Common myeloid progenitor, CD34-positive (primary cell): ENCODE data around the gene PLPPR2.
"Not testable (repeated sequence)": the region's sequence is repeated elsewhere in the genome, so short reads cannot be mapped to it uniquely, and the experiment has no call there.

ENCODE experiments used
- CTCF ChIA-PET: fragments of 350-600 bp; sonication (Branson Sonifier 250); formaldehyde crosslinking; loops from one replicate; lab custom pipeline; 2021; ENCODE audit warnings: antibody characterized with exemption; lab: Charles Lee
- POLR2A ChIA-PET: fragments of 350-600 bp; sonication (Branson Sonifier 250); formaldehyde crosslinking; loops from one replicate; lab custom pipeline; 2021; ENCODE audit warnings: antibody characterized with exemption; lab: Charles Lee
- DNase-seq, 3 donors: peaks; one replicate each; pipeline versions ENCODE4 v3.0.0 to v3.0.0-alpha.2; 2013
- H3K27ac ChIP-seq, 2 experiments: 1 replicate in 1 of 2; 2 replicates in 1 of 2; pipeline ENCODE4 v1.7.0; 2013; ENCODE audit warnings: inconsistent platforms in 2 of 2, low read length in 2 of 2, mild to moderate bottlenecking in 2 of 2, low read depth in 1 of 2, moderate library complexity in 1 of 2; ENCODE audit not compliant: severe bottlenecking in 2 of 2, insufficient read depth in 1 of 2, poor library complexity in 1 of 2
- H3K27me3 ChIP-seq, 5 experiments: replicated peaks in 2 of 5; 1 replicate in 3 of 5; 2 replicates in 2 of 5; pipeline versions ENCODE4 v1.6.1 to v1.7.0; 2013; ENCODE audit warnings: low read length in 4 of 5, mild to moderate bottlenecking in 2 of 5, moderate library complexity in 2 of 5, inconsistent platforms in 1 of 5; ENCODE audit not compliant: insufficient read depth in 5 of 5, control insufficient read depth in 4 of 5
- H3K36me3 ChIP-seq, 4 experiments: 1 replicate in 2 of 4; 2 replicates in 2 of 4; pipeline versions ENCODE4 v1.6.1 to v1.7.0; 2013; ENCODE audit warnings: low read length in 3 of 4, control low read depth in 1 of 4, mild to moderate bottlenecking in 1 of 4; ENCODE audit not compliant: control insufficient read depth in 4 of 4, insufficient read depth in 4 of 4
- H3K4me1 ChIP-seq, 4 experiments: 1 replicate in 3 of 4; 2 replicates in 1 of 4; pipeline versions ENCODE4 v1.6.1 to v1.7.1; 2013; ENCODE audit warnings: low read length in 3 of 4, mild to moderate bottlenecking in 3 of 4, control low read depth in 1 of 4, inconsistent platforms in 1 of 4, moderate library complexity in 1 of 4; ENCODE audit not compliant: control insufficient read depth in 4 of 4, insufficient read depth in 4 of 4; ENCODE audit errors: control extremely low read depth in 1 of 4
- H3K4me3 ChIP-seq, 7 experiments: 1 replicate in 4 of 7; 2 replicates in 3 of 7; pipeline versions ENCODE4 v1.5.1 to v1.7.0; 2013; ENCODE audit warnings: mild to moderate bottlenecking in 7 of 7, low read length in 6 of 7, moderate library complexity in 6 of 7, inconsistent platforms in 2 of 7, low read depth in 2 of 7, control low read depth in 1 of 7; ENCODE audit not compliant: insufficient read depth in 4 of 7, control insufficient read depth in 1 of 7; ENCODE audit errors: extremely low read depth in 1 of 7
- H3K9me3 ChIP-seq, 5 experiments: 1 replicate in 4 of 5; 2 replicates in 1 of 5; pipeline versions ENCODE4 v1.6.1 to v1.7.1; 2013; ENCODE audit warnings: low read length in 4 of 5, mild to moderate bottlenecking in 2 of 5, inconsistent platforms in 1 of 5, low read depth in 1 of 5, moderate library complexity in 1 of 5; ENCODE audit not compliant: control insufficient read depth in 4 of 5, insufficient read depth in 2 of 5; ENCODE audit errors: control extremely low read depth in 1 of 5
- WGBS: methylation state at CpG from one replicate; pipeline ENCODE4 v1.1.5; 2013; ENCODE audit not compliant: insufficient coverage; 5-methylcytosine and 5-hydroxymethylcytosine counted together

PLPPR2 gene

DNA sequence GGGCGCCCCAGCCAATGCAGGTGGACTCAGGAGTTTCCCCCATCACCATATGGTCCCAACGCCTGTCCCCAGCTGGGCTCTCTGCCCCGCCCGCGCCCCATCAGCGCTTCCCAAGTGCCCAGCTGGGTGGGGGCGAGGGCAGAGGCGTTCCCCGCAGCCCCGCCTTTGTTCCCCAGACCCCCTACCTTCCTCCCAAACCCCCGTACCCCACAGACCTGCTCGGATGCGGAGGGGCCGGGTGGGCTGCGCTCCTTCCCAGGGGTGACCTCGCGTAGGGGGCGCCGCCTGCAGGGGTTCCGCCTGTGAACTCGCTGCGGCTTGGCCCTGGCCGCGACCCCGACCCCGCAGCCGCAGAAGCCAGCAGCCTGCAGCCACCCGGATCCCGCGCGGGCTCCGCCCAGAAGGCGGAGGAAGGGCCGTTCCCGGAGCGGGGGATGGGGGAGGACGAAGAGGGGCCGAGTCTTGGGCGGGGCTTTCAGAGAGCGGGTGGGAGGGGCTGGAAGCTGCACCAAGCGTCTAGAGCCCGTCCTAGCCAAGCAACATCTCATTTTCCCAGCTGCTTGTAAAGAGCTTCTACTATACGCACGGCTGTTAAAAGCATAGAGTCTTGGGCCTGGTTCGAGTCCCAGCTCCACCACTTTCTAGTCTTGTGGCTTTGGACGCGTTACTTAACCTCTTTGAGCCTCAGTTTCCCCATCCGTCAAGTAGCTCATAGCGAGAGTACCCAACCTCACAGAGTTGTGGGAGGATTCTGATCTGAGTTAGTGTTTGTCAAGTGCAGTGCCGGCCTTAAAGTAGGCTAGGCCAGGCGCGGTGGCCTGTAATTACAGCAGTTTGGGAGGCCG lies 15.8 kb upstream of the PLPPR2 start, which contains the start of gene RAB3D:
TSS of gene RAB3D (minus strand) at position 404 of the 845 bp plus-strand sequence. CDS start 2,258 bp downstream, outside the sequence.
- Histone ChIP-seq H3K36me3 (peaks cover 0 to 25% (median 15%) of the 10 kb centered on the region in 4 experiments), H3K9me3 (no peaks in the 10 kb centered on the region), H3K27me3 (no peaks in the 10 kb centered on the region), H3K27ac (peak within 1 kb of the TSS in 1 of 2 experiments; percentile 34), H3K4me1 (peaks cover 10 to 49% (median 47%) of the 10 kb centered on the region in 4 experiments), H3K4me3 (peak within 1 kb of the TSS; percentile 57 to 90 (median 77))
- peak; percentile 82 to 88 (median 87) for DNase-seq
- ChIA-PET POLR2A (interaction anchor here (0.7 to 1.9 kb wide), 4 partner anchors 13 to 41 kb away, joined by 3 to 15 read pairs (median 3); no protein-coding TSS in a partner anchor), CTCF (interaction anchor here (0.8 to 3.8 kb wide), 7 partner anchors 16 to 44 kb away, joined by 3 to 18 read pairs (median 4); partner anchors contain the start of genes SWSAP1 and TSPAN16)
- under 1% methylated on average over 31 of the region's 53 CpGs for WGBS

DNA sequence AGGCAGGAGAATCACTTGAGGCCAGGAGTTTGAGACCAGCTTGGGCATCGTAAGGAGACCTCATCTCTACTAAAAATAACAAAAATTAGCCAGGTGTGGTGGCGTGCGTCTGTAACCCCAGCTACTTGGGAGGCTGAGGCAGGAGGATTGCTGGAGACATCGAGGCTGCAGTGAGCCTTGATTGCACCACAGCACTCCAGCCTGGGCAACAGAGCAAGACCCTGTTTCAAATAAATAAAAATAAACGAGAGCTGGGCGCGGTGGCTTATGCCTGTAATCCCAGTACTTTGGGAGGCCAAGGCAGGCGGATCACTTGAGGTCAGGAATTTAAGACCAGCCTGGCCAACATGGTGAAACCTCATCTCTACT lies 15.1 kb upstream of the PLPPR2 start:
- not testable (repeated sequence) for H3K27ac ChIP-seq, H3K27me3 ChIP-seq, DNase-seq, H3K9me3 ChIP-seq
- WGBS, result 89% methylated on average over 7 of the region's 8 CpGs
- Histone ChIP-seq H3K36me3 (peaks cover 0 to 23% (median 13%) of the 10 kb centered on the region in 4 experiments), H3K4me1 (peaks cover 12 to 52% (median 52%) of the 10 kb centered on the region in 4 experiments), H3K4me3 (peak overlapping the region; percentile 57 to 90 (median 77))
- CTCF ChIA-PET, result interaction anchor here (0.8 to 1.6 kb wide), 6 partner anchors 17 to 45 kb away, joined by 3 to 5 read pairs (median 4); partner anchors contain the start of genes SWSAP1 and TSPAN16
- POLR2A ChIA-PET, result interaction anchor here (0.7 to 1.9 kb wide), 3 partner anchors 17 to 40 kb away, joined by 3 to 15 read pairs (median 3); no protein-coding TSS in a partner anchor

DNA sequence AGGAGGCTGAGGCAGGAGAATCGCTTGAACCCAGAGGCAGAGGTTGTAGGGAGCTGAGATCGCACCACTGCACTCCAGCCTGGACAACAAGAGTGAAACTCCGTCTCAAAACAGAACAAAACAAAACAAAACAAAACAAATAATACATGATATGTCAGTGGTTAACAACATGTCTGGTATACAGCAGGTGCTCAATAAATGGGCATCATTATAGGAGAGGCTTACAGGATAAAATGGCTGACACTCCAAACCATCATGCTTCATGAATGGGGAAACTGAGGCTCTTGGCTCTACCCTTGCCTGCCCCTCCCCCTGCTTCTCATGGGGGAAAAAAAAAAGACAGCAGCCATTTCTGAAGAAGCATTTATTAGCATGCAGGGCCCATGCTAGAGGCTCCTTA lies 12.8 kb upstream of the PLPPR2 start:
- H3K27me3 ChIP-seq, result no peaks in the 10 kb centered on the region
- 100% methylated on average over 3 of the region's 3 CpGs for WGBS
- ChIA-PET CTCF (no interaction called here), POLR2A (no interaction called here)
- DNase-seq, result no peak
- H3K27ac ChIP-seq, result no peak overlapping the region
- H3K9me3 ChIP-seq, result no peaks in the 10 kb centered on the region
- peaks cover 13 to 66% (median 60%) of the 10 kb centered on the region in 4 experiments for H3K4me1 ChIP-seq
- peaks cover 0 to 8% (median 4%) of the 10 kb centered on the region in 4 experiments for H3K36me3 ChIP-seq
- no peak overlapping the region for H3K4me3 ChIP-seq

DNA sequence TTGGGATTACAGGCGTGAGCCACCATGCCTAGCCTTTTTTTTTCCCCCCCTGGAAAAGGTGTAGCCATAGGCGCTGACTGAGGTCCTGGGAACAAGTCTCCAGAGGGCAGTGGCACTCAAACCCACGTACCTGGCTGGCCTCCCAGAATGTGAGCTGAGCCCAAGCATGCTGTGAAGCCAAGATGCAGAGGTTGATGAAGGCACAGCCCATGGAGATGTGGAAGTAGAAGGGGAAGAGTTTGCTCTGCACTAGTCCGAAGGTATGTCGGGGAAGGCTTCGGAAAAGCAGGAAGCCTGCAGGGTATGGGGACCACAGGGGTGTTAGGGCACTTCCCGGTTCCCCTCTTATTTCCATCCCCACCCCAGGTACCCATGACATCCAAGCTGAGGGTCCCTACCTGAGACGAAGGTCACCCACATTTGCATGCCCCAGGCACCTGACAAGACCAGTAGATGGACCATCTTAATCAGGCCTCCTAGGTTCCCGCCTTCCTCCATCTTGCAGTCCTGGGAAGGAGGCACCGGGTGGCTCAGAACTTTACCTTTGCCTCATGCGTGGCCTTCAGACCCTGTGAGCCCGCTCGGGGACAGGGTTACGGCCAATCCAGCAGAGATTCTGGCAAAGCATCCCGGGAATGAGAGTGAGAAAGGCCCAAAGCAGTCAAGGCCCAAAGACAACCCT lies 10.0 kb upstream of the PLPPR2 start:
- ChIA-PET POLR2A (interaction anchor here (1.0 to 1.1 kb wide), 2 partner anchors 13 to 22 kb away, joined by 3 to 4 read pairs; no protein-coding TSS in a partner anchor), CTCF (interaction anchor here (1.0 to 2.2 kb wide), 9 partner anchors 9 to 51 kb away, joined by 3 to 11 read pairs (median 5); partner anchors contain the start of genes SWSAP1 and TSPAN16)
- DNase-seq, result no peak
- peaks cover 0 to 10% (median 4%) of the 10 kb centered on the region in 4 experiments for H3K36me3 ChIP-seq
- peak overlapping the region; percentile 72 to 89 for H3K27ac ChIP-seq
- WGBS, result 30% methylated on average over 4 of the region's 15 CpGs
- H3K9me3 ChIP-seq, result peaks cover 0 to 7% (median 5%) of the 10 kb centered on the region in 5 experiments
- H3K4me3 ChIP-seq, result peak overlapping the region; percentile 51 to 92 (median 78)
- H3K27me3 ChIP-seq, result no peaks in the 10 kb centered on the region
- peaks cover 7 to 47% (median 41%) of the 10 kb centered on the region in 4 experiments for H3K4me1 ChIP-seq

DNA sequence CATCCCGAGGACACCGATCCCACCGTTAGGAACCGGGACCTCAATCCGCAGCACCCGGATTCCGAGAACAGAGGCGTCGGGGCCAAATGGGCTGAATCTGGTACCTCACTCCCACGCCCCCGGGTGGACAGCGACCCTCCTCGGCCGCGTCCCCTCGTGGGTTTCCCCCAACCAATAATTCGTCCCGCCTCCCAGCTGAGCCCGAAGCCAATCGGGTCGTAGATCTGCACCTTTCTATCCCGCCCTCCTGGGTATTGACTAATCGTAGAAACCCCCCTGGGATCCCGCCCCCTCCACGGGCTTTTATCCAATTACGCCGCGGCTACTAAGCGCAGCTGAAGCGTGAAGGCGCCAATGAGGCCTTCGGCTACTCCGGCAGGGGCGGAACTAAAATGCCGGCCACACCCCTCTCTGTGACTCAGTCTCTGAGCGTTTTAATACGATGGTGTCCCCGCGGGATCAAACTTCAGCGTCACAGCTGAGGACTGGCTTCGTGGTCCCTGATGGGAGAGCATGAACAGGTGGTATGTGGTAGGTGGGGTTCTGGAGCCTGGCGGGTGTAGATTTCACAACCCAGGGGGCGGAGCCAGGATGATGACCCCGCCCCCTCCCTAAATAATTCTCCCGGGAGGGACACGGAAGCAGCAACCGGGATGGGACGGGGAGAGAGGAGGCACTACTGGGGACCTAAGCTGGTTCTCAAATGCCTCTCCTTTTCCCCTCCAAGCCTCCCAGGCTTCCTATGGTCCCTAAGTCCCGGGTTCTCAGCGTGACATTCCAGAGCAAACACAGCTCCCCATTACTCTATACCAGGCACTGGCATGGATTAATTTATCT lies 8.9 kb upstream of the PLPPR2 start, which contains the start of the genes CCDC159 and TMEM205:
TSS of gene CCDC159 (plus strand) at position 416 of the 837 bp plus-strand sequence. CDS start at position 504, 88 bp downstream.
TSS of gene TMEM205 (minus strand) at position 165 of the 837 bp plus-strand sequence. CDS start 649 bp downstream, outside the sequence.
- Histone ChIP-seq H3K27ac (peak within 1 kb of the TSS; percentile 72 to 89), H3K4me3 (peak within 1 kb of the TSS; percentile 51 to 92 (median 78)), H3K9me3 (peaks cover 0 to 7% (median 5%) of the 10 kb centered on the region in 5 experiments), H3K27me3 (no peaks in the 10 kb centered on the region), H3K4me1 (peaks cover 7 to 47% (median 41%) of the 10 kb centered on the region in 4 experiments), H3K36me3 (peaks cover 0 to 10% (median 3%) of the 10 kb centered on the region in 4 experiments)
- DNase-seq, result peak; percentile 99 to 100 (median 100)
- ChIA-PET CTCF (interaction anchor here (0.8 to 1.9 kb wide), 10 partner anchors 9 to 60 kb away, joined by 3 to 11 read pairs (median 5); partner anchors contain the start of genes SWSAP1 and TSPAN16), POLR2A (interaction anchor here (0.6 to 1.5 kb wide), 6 partner anchors 14 to 89 kb away, joined by 3 to 10 read pairs (median 4); partner anchors contain the start of genes PRKCSH and SWSAP1)
- WGBS, result under 1% methylated on average over 34 of the region's 50 CpGs
